Midbrain (tissue), 1 donor: ENCODE data around the gene MTURN.
"Not testable (repeated sequence)": the region's sequence is repeated elsewhere in the genome, so short reads cannot be mapped to it uniquely, and the experiment has no call there.

ENCODE experiments used
- DNase-seq: peaks from one replicate; lab custom pipeline; 2025; lab: John Stamatoyannopoulos, UW

MTURN gene

DNA sequence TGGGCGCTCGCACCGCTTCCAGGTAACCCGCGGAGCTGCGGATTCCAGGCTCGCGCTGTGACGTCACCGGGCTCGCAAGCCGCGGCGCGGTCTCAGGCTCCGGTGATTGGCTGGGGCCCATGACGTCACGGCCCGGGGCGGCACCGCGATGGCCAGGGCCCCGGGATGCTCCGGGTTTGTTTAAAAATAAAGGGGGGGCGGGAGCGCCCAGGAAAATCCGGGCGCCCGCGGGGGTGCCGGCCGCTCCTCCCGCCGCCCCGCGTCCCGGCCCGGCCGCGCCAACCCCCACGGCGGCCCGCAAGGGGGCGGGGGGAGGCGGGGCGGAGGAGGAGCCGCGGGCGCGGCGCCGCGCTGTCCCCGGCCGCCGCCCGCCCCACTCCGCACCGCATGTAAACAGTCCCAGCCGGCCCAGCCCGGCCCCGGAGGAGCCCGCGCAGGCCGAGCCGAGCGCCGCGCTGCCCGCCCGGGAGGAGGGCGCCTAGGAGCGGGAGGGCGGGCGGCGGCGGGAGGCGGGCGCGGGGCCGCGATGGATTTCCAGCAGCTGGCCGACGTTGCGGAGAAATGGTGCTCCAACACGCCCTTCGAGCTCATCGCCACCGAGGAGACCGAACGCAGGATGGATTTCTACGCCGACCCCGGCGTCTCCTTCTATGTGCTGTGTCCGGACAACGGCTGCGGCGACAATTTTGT lies at the start of gene MTURN:
Gene MTURN (plus strand): TSS at position 376 of the 690 bp plus-strand sequence. CDS start 151 bp downstream, at position 527.
- peak; percentile 88 for DNase-seq

DNA sequence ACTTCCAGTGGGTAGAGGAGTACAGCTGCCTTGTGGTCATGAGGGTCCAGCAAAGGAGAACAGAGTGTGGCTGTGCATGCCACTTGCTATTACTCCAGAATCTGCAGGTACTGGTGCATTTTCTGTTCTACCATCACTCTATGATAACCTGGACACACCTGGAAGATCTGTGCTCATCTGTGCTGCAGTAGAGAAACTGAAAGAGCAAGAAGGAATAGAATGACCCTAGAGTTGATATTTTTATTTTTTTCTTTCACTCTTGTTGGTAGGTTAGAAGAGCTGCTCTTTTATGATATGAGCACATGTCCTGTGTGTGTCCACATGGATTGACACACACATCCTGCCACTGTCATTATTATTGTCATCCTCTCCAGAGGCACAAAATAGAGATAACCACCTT lies 48.3 kb upstream of the MTURN start:
- no peak for DNase-seq

DNA sequence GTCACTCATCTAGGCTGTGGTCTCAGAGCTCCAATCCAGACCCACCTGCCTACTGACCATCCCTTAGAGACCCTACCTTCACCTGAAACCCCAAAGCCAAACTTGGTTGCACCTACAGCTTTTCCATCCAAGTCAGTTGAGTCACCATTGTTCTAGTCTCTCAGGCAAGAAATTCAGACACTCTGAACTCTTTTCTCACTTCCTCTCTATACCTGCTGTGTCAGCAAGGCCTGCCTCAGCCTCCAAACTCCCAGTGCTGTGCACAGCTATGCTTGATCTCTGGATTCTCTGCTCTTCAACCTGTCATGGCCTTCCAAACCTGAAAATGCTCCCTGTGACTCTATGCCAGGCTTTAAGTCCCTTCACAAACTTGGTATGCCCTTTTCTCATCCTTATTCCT lies 47.4 kb upstream of the MTURN start:
- peak; percentile 11 for DNase-seq

DNA sequence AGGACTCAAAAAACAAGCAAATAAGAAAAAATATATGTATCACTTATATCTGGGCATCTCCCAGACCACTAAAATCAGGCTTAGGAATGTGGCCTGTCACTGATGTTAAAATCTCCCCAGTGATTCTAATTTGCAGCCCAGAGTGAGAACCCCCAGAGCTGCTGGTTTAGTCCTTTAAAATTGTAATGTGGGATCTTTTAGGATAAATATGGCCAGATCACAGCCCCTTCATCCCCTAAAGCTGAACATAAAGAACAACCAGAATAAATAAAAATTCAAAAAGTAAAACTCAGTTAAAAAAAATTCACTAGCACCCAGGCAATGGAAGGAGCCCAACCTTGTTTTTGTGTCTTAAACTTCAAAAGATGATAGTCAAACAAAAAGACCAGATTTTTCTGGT lies 46.4 kb upstream of the MTURN start:
- DNase-seq: no peak

DNA sequence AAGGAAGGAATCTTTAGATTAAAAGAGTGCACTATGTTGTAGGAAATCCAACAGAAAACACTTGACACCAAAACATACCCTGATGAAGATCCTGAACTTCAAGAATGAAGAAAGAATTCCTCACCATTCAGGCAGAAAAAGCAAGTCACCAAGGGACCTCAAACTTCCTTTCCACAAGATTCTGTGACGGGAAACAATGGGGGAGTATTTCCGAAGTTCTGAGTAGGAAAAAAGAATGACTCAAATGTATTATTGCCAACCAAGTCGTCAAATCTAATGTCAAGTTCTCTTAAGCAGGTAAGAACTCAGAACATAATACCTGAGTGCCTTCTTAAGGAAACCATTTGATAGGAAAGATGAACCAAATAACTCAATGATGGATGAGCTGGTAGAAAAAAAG lies 44.7 kb upstream of the MTURN start:
- DNase-seq: no peak

DNA sequence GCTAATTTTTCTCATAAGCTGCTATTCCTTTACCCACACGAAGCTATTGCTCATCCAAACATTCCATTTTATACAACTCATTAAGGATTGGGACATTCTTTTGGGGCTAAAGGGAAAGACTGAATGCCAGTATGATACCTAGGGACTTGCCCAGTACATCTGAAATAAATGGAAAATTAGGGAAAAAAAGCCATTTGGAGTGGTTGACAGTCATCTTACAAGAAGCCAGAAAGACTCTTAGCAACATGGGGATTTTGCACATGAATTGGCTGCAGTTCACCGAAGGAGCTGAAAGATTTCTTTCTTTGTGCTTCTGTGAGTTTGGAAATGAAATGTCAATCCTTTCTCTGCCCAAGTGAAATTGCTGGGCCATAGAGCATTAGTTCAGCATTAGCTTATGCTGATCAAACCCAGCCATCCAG lies 43.3 kb upstream of the MTURN start:
- peak; percentile 11 for DNase-seq

DNA sequence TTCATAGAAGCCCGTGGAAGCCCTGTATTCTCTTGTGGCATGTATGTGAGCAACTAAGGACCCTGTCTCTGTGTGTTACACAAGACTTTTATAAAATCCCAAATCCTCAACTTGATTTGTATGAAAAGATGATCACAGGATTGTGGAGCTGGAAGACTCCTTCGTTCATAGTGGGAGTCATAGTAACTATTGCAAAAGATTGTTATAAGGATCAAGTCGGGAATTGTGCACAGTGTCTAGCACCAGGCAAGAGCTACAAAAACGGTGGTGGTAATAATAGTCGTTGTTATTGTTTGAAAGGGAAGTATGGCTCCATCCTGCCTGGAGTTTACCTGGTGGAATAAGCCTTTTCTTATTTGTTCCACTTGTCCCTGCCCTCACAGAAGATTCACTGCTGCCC lies 42.8 kb upstream of the MTURN start:
- no peak for DNase-seq

DNA sequence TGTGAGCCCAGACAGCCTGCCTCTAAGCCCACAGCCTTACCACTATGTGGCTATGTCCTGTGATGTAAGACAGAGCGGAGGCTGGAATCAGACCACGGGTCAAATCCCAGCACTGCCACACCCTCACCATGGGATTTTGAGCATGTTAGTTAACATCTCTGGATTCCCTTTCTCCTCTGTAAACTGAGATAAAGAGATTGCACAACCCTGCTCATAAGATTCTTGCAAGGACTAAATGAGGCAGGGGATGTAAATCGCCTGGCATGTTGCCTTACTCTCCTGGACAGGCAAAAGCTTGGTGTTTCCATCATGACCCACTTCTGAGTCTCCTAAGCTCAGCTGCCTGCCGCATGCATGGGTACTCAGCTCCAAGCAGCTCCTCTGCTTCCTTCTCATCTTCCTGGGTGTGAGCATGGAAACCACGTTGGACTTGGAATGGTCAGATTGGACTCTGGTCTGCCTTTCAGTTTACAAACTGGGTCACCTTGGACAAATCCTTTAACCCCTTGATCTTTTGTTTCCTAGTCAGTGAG lies 41.3 kb upstream of the MTURN start:
- DNase-seq: no peak

DNA sequence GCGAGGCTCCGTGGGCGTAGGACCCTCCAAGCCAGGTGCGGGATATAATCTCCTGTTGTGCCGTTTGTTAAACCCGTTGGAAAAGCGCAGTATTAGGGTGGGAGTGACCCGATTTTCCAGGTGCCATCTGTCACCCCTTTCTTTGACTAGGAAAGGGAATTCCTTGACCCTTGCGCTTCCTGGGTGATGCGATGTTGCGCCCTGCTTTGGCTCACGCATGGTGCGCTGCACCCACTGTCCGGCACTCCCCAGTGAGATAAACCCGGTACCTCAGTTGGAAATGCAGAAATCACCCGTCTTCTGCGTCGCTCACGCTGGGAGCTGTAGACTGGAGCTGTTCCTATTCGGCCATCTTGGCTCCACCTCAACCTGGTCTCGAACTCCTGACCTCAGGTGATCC lies 36.2 kb upstream of the MTURN start:
- not testable (repeated sequence) for DNase-seq

DNA sequence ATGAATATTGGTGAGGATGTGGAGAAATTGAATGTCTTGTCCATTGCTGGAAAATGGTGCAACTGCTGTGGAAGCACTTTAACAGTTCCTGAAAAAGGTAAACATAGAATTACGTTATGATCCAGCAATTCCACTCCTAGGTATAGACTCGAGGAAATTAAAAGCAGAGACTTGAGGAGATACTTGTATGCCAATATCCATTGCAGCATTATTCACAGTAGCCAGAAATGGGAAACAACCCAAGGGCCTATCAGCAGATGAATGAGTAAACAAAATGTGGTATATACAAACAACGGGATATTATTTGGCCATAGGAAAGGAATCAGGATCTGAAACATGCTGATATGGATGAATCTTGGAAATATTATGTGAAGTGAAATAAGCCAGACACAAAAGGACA lies 32.5 kb upstream of the MTURN start:
- no peak for DNase-seq

DNA sequence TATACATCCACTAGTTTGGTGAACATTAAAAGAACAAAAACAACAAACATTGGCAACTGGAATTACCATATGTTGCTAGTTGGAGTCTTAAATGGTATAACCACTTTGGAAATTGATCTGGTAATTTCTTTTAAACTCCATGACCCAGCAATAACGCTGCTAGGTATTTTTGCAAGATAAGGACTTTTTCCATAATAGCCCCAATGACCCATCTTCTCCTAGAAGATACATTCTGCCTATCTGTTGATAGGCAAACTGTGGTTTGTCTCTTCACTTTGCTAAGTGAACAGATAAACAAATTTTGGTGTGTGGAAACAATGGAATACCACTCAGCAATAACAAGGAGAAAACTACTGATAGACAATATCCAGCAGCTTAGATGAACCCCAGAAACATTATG lies 30.6 kb upstream of the MTURN start:
- no peak for DNase-seq

DNA sequence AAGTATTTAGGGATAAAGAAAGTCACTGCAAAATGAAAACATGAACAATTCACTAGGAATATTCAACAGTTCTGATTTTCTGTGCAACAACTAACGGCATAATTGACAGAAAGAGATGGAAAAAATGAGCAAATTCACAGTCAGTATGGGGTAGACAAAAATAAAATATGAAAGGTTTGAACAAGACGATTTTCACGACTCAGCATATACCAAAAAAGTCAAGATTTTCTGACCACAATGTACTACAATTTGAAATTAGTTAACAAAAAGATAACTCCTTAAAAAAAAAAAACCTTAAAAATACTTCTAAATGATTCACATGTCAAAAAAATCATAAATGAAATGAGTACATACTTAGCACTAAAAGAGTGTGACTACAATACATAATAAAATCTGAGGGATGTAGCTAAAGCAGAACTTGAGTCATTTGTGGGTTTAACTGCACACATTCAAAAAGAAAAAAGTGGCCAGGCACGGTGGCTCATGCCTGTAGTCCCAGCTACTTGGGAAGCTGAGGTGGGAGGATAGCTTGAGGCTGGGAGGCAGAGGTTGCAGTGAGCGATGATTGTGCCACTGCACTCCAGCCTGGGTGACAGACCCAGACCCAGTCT lies 22.6 kb upstream of the MTURN start:
- DNase-seq: no peak

DNA sequence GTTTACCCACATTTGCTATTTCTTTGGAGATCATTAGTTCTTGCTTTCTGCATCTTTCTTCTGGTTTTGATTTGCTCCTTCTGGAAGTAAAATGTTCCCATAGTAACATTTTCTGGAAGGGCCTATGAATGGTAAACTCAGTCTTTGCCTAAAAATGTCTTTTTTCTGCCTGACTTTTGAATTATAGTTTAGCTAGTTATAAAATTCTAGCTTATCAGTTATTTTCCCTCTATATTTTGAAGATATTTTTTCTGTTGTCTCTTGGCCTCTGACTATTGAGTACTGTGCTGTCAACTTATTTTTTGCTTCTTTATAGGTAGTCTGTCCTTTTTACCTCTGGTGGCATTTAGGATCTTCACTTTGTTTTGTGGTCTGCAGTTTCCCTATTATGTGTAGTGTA lies 21.6 kb upstream of the MTURN start:
- no peak for DNase-seq

DNA sequence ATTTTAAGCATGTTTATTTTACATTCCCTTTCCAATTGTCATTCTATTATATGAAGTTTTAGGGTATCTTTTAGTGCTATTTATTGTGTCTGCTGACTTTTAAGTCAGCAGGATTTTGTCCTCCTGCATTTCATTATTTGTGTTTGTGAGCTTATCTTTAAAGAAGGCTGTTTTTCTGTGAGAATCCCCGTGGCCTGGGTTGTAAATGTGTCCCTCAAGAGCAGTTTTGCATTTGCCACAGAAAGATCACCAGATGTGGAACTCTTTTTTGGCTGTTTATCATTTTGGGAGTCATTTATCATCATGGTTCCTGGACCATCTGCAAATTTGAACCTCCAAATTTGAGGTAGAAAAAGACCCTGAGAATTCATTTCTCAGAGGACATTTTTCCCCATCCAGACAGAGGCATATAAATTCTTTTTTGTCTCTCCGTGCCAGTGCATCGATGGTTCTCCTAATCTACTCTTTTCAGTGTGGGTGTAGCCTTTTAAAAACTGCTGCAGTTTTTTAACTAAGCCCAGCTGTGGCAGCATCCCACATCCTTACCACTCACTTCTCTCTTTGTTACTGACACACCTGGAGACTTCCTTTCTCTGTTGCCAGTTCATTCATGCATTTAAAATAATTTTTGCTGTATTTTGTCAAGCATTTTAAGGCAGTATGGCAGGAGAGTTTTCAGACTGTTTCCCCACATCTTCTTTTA lies 20.1 kb upstream of the MTURN start:
- no peak for DNase-seq

DNA sequence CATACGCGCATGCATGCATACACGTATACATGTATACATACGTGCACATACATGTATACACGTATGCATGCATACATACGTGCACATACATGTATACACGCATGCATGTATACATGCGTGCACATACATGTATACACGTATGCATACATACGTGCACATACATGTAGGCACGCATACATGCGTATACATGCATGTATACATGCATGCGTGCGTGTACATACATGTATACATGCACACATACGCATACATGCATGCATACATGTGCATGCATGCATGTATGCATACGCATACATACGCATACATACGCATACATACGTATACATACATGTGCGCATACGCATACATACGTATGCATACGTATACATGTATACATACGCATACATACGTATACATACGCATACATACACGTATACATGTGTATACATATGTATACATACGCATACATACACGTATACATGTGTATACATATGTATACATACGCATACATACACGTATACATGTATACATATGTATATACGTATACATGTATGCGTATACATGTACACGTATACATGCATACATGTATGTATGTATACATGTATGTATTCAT lies 19.0 kb upstream of the MTURN start:
- DNase-seq: no peak

DNA sequence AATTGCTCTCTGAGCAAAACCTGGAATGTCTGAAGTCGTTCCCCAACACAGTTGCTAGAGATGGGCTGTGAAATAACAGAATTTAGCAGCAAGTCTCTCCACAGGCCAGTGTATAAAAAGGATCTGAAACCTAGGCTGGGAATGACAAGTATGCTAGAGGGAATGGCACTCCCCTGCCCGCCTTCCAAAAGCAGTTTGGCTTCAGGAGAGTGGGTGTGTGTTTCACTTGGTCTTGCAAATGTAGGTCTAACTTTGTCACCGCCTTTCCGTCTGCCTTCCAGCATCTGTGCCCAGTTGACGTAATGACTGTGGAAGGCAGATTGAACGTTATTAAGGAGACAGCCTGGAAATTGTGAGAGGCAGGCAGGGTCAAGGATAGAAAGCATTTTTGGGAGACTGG lies 18.0 kb upstream of the MTURN start:
- no peak for DNase-seq

DNA sequence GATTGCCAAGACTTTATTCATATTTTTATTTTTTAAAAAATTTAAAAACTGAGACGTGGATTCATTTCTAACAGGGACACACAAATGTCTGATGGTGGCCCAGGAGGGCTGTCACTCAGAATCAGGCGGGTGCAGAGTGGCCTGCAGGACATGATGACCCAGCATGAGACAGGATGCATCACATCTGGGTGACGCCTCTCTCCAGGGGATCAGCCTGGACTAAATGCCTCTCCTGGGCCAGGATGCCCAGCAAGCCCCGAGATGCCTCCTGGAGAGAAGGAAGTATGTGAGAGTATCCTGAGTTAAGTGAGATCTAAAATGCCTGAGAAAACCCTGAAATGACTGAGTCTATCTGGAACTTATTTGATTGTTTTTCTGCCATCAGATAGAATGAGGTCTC lies 16.9 kb upstream of the MTURN start:
- no peak for DNase-seq

DNA sequence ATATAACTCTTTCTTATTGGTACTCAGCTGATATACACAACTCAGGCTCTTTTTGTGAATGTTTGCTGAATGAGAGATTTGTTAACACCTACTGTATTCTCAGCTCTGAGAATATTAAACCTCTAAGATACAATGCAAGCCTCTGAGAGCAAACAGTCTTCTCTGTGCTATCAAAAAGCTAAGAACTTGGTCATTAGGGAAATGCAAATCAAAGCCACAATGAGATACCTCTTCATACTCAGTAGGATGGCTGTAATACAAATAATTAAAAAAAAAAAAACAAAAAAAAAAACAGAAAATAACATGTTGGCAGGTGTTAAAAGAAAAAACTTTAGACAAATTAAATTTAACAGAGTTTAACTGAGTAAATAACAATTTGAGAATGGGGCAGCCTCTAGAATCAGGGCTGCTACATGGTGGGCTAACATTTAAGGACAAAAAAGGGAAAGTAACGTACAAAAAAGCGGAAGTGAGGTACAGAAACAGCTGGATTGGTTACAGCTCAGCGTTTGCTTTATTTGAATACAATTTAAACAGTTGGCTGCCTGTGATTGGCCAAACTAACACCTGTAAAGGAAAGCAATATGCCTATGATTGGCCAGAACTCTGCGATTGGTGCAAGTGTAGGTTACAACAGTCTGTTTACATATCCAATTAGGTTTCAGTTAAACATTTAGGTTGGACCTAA lies 14.8 kb upstream of the MTURN start:
- no peak for DNase-seq

DNA sequence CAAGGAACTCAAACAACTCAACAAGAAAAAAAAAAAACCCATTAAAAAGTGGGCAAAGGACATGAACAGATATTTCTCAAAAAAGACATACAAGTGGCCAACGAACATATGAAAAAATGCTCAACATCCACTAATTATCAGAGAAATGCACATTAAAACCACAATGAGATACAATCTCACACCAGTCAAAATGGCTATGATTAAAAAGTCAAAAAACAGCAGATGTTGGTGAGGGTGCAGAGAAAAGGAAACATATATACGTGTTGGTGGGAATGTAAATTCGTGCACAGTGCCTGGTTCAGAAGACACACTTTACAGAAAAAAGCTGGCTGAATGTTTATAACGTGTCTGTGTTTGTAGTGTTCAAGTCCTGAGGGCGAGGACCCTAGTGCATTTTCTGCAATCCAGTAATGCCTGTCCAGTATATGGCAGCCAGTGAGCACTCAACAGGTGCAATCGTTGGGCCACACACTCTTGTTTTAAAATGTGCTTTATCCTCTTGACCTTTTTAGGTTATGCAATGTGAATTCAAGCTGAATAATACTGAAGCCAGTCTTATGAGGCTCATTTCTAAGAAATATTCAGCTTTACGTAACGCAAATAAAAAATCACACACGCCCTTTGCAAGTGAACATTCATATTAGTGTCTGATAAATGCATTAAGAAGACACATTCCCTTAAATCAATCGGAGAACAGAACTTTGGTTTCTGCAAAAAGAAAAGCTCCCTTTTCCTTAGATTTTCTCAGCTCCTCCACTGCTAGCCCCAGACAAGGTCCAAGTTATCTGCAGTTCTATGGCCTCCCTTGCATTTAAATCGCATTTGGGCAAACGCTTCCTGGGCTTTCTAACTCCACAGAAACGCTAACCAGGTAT lies 813 bp upstream of the MTURN start:
- DNase-seq: no peak

DNA sequence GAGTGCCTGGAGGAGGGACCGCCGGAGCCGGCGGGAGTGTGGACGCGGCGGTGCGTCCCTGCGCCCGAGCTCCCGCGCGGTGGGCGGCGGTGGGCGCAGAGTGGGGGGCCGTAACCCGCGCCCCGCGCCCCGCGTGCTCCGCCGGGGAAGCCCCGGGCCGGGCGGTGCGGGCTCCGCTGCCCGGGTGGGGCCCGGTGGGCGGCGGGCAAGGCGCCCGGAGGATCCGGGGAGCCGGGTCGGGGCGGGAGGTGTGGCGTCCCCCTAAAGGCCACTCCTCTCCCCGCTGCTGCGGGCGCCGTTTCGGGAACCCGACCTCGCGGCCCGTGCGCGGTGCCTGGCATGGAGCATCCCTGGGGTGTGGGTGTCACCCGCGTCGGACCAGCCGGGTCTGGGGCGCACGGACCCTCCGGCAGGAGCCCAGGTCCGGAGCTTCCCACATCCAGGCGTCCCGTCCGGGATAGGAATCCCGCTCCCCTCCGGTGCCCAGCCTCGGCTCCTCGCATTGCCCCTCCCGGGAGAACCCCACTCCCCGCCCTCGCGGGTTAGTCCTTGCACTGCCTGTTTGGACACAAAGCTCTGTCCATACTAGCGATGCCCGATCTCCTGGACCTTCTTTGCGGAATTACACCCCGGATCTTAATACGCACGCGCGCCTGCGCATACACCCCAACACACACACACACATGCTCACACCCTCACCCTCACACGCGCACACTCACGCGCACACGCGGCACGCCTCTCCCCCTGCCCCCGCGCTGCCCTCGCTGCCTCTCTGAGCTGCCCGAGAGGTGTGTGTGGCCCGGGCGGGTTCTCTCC lies 723 bp downstream of the MTURN start:
- peak; percentile 74 for DNase-seq
